ENCODE measurements around the gene CD44.

DNA sequence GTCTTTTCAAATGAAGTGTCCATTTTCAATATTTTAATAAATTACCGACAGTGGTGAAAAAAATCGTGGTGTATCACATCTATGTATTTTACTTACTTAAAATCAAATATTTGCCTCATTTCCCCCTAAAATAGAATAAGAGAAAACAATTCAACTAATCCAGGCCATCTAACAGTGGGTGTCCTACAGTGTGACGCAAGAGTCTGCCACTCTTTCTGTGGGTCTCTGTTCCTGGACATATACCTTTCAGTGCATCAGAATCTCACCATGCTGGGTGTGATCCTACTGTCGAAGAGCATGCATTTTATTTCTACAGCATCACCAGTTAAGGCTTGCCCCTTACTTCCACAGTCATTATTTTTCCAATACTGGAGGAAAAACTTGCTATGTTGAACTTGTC, 111.2 kb downstream of the CD44 start:
- no peak for TF ChIP-seq EZH2phosphoT487 (IDR thresholded peaks at IDR 0.05; ENCODE audit: insufficient read depth, low read depth)
- no peak for TF ChIP-seq EZH2 (IDR thresholded peaks at IDR 0.05; ENCODE audit: insufficient read depth, poor library complexity, severe bottlenecking)

All from GM23248 (cell line).